Loucy (cell line): ENCODE data around the gene ZNF32.

Experiments
- H2AFZ ChIP-seq: fragments of 200-600 bp; sonication (generic); 2 replicates; pipeline ENCODE4 v1.6.0; 2016; ENCODE audit warnings: antibody characterized with exemption, mild to moderate bottlenecking, low read length, moderate library complexity
- H3F3A ChIP-seq: fragments of 200-600 bp; 2 replicates; pipeline ENCODE4 v1.6.0; 2016; ENCODE audit warnings: antibody characterized with exemption, low read depth, mild to moderate bottlenecking
- H3K27me3 ChIP-seq: fragments of 200-600 bp; sonication (generic); 2 replicates; pipeline ENCODE4 v1.6.1; 2014; ENCODE audit warnings: low read length, mild to moderate bottlenecking; ENCODE audit not compliant: insufficient read depth, poor library complexity, severe bottlenecking
- H3K36me3 ChIP-seq: fragments of 200-600 bp; sonication (generic); 2 replicates; pipeline ENCODE4 v1.6.1; 2016; ENCODE audit warnings: low read length; ENCODE audit not compliant: insufficient read depth
- H3K4me1 ChIP-seq: fragments of 200-600 bp; sonication (generic); 2 replicates; pipeline ENCODE4 v1.5.1; 2014; ENCODE audit warnings: low read length, mild to moderate bottlenecking; ENCODE audit not compliant: insufficient read depth, poor library complexity, severe bottlenecking
- H3K4me2 ChIP-seq: fragments of 200-600 bp; sonication (generic); 2 replicates; pipeline ENCODE4 v1.6.0; 2014; ENCODE audit warnings: antibody characterized with exemption, low read length, low read depth, mild to moderate bottlenecking; ENCODE audit not compliant: poor library complexity, severe bottlenecking
- H3K4me3 ChIP-seq: fragments of 200-600 bp; sonication (generic); 2 replicates; pipeline ENCODE4 v1.5.1; 2014; ENCODE audit warnings: low read length, mild to moderate bottlenecking, mixed read lengths; ENCODE audit not compliant: poor library complexity, severe bottlenecking
- H3K79me2 ChIP-seq: fragments of 200-600 bp; sonication (generic); 2 replicates; pipeline ENCODE4 v1.6.1; 2014; ENCODE audit warnings: low read length; ENCODE audit not compliant: insufficient read depth
- H3K9ac ChIP-seq: fragments of 200-600 bp; sonication (generic); 2 replicates; pipeline ENCODE4 v1.6.0; 2014; ENCODE audit warnings: mild to moderate bottlenecking, low read depth, low read length, moderate library complexity; ENCODE audit not compliant: poor library complexity, severe bottlenecking
- H3K9me2 ChIP-seq: fragments of 200-600 bp; sonication (generic); replicated peaks from 2 replicates; pipeline ENCODE4 v1.6.1; 2016; ENCODE audit warnings: low read depth, low read length, mixed read lengths
- H3K9me3 ChIP-seq: fragments of 200-600 bp; sonication (generic); 2 replicates; pipeline ENCODE4 v1.6.1; 2014; ENCODE audit warnings: mild to moderate bottlenecking, antibody characterized with exemption, low read length, low read depth; ENCODE audit not compliant: insufficient read depth
- H4K20me1 ChIP-seq: fragments of 200-600 bp; sonication (generic); 2 replicates; pipeline ENCODE4 v1.6.0; 2014; ENCODE audit warnings: antibody characterized with exemption, low read length, mild to moderate bottlenecking; ENCODE audit not compliant: insufficient read depth, poor library complexity, severe bottlenecking
- CTCF ChIP-seq: fragments of 200-600 bp; sonication (generic); conservative IDR thresholded peaks from 2 replicates; pipeline ENCODE4 v1.5.1; 2014; ENCODE audit warnings: mild to moderate bottlenecking, antibody characterized with exemption, low read length
- EZH2phosphoT487 ChIP-seq: fragments of 200-600 bp; IDR thresholded peaks from 2 replicates; pipeline ENCODE4 v1.6.1; 2018; ENCODE audit warnings: antibody characterized with exemption, mild to moderate bottlenecking, moderate library complexity, borderline replicate concordance

The ZNF32 gene

GRCh38 chr10:43680035-43680434 lies 31.4 kb upstream of the ZNF32 start:
- Histone ChIP-seq H3K4me2 (no peak overlapping the region), H3K9me3 (no peaks in the 10 kb centered on the region), H2AFZ (no peak overlapping the region), H3F3A (no peaks in the 10 kb centered on the region), H3K36me3 (no peaks in the 10 kb centered on the region), H3K79me2 (no peaks in the 10 kb centered on the region), H3K4me1 (no peaks in the 10 kb centered on the region), H3K4me3 (no peak overlapping the region), H4K20me1 (no peaks in the 10 kb centered on the region), H3K9me2 (no peaks in the 10 kb centered on the region), H3K9ac (no peak overlapping the region), H3K27me3 (no peaks in the 10 kb centered on the region)
- no peak for TF ChIP-seq CTCF
- TF ChIP-seq EZH2phosphoT487: no peak

- Histone ChIP-seq H3K27me3 (no peaks in the 10 kb centered on the region), H3K36me3 (no peaks in the 10 kb centered on the region), H3K9ac (no peak overlapping the region), H3F3A (no peaks in the 10 kb centered on the region), H3K4me2 (no peak overlapping the region), H3K9me3 (no peaks in the 10 kb centered on the region), H4K20me1 (no peaks in the 10 kb centered on the region), H3K4me3 (no peak overlapping the region), H3K79me2 (no peaks in the 10 kb centered on the region), H3K4me1 (no peaks in the 10 kb centered on the region), H2AFZ (no peak overlapping the region), H3K9me2 (no peaks in the 10 kb centered on the region)
- no peak for TF ChIP-seq EZH2phosphoT487
- TF ChIP-seq CTCF: no peak
These were observed 30.8 kb upstream of the ZNF32 start for GRCh38 chr10:43679509-43679908.

DNA sequence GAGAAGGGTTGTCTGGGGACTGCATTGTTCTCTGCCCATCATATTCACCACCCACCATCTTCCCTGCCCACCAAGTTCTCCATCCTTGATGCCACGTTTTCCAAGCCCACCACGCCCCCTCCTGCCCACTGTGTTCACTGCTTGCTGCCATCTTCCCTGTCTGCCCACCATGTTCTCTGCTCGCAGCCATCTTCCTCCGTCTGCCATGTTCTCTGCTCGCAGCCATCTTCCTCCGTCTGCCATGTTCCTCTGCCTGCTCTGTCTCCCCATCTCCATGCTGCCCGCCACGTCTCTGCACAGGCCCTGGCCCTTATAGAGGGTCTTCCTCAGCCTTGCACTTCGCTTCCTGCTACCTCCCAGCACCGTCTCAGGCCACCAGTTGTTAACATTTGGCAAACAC lies 30.0 kb upstream of the ZNF32 start:
- Histone ChIP-seq H3K36me3 (no peaks in the 10 kb centered on the region), H2AFZ (no peak overlapping the region)
- TF ChIP-seq CTCF: no peak
- TF ChIP-seq EZH2phosphoT487: no peak

More for the DNA sequence above, 30.0 kb upstream of the ZNF32 start:
- no peak overlapping the region for H3K4me2 ChIP-seq
- H3K4me3 ChIP-seq: no peak overlapping the region
- no peaks in the 10 kb centered on the region for H3K79me2 ChIP-seq
- no peaks in the 10 kb centered on the region for H3K4me1 ChIP-seq
- H3K9ac ChIP-seq: no peak overlapping the region
- no peaks in the 10 kb centered on the region for H3F3A ChIP-seq
- H3K9me3 ChIP-seq: no peaks in the 10 kb centered on the region
- H4K20me1 ChIP-seq: no peaks in the 10 kb centered on the region
- no peaks in the 10 kb centered on the region for H3K27me3 ChIP-seq
- no peaks in the 10 kb centered on the region for H3K9me2 ChIP-seq
